Inferior parietal cortex (tissue), 1 donor: ENCODE data around the gene MAGOHB.

Experiments
- DNase-seq: peaks from one replicate; pipeline ENCODE4 v3.0.0-alpha.2; 2016; ENCODE audit errors: extremely low spot score

MAGOHB gene

GRCh38 chr12:10554756-10555481, 58.5 kb downstream of the MAGOHB start:
- no peak for DNase-seq

DNA sequence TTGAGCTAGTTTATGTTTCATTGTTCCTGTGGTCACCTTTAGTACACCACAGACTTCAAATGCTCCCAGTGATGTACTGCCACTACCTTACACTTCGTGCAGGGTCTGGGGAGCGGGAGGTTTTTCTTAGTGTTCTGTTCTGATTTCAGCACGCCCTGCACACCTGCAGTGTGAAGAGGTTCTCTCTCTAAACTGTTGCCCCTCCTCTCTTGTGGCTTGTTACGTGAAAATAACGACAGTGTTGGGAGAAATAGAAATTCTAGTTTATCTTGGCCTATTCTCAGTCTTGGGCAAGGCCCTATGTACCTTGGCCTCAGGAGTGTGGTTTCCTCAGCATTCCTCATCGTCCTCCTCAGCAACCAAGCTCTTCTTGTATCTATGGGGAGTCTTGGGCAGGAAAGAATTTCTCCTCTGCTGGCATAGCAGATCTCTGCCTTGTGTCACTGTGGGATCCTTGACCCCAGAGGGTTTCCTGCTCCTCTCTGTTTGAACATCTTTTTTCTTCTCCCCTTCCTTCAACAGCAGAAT, 59.1 kb downstream of the MAGOHB start:
- DNase-seq, result no peak
